Breast epithelium (tissue), 4 donors: Measurements from ENCODE around the gene SEC63. TPM values are rescaled to one million over a fixed set of nuclear protein-coding genes. Genes with fewer than 3 reads are reported as not detected.
"Not testable (repeated sequence)": the region's sequence is repeated elsewhere in the genome, so short reads cannot be mapped to it uniquely, and the experiment has no call there.

Experiments
- DNase-seq, 2 donors: peaks; one replicate each; pipeline ENCODE4 v3.0.0-alpha.2; 2019; ENCODE audit warnings: low spot score in 2 of 2
- H3K27ac ChIP-seq, 2 donors: fragments of 200-600 bp; sonication (generic) in 1 of 2; one replicate each; pipeline ENCODE4 v1.5.1; 2016 to 2019; ENCODE audit warnings: mild to moderate bottlenecking in 1 of 2
- H3K27me3 ChIP-seq, 2 donors: fragments of 200-600 bp; sonication (generic) in 1 of 2; one replicate each; pipeline versions ENCODE4 v1.5.1 to v1.6.0; 2017 to 2019; ENCODE audit warnings: control low read depth in 1 of 2, mild to moderate bottlenecking in 1 of 2
- H3K36me3 ChIP-seq: fragments of 200-600 bp; one replicate; pipeline ENCODE4 v1.5.1; 2019
- H3K4me1 ChIP-seq, 2 donors: fragments of 200-600 bp; sonication (generic); one replicate each; pipeline ENCODE4 v1.5.1; 2016 to 2019; ENCODE audit warnings: control low read depth in 1 of 2
- H3K4me3 ChIP-seq, 3 donors: fragments of 200-600 bp; sonication (generic); 1 replicate in 2 of 3; 2 replicates in 1 of 3; pipeline ENCODE4 v1.5.1; 2016 to 2019; ENCODE audit warnings: mild to moderate bottlenecking in 3 of 3, moderate library complexity in 2 of 3
- H3K9me3 ChIP-seq, 2 donors: fragments of 200-600 bp; sonication (generic) in 1 of 2; one replicate each; pipeline ENCODE4 v1.5.1; 2016 to 2019; ENCODE audit warnings: control low read depth in 1 of 2
- CTCF ChIP-seq, 3 donors: fragments of 450-650 bp; IDR thresholded peaks; one replicate each; pipeline ENCODE4 v1.5.1; 2016 to 2017; ENCODE audit warnings: antibody characterized with exemption in 3 of 3, mild to moderate bottlenecking in 3 of 3, moderate library complexity in 3 of 3
- POLR2A ChIP-seq: fragments of 450-650 bp; IDR thresholded peaks from one replicate; pipeline ENCODE4 v1.6.1; 2016; ENCODE audit warnings: antibody characterized with exemption, mild to moderate bottlenecking, moderate library complexity
- POLR2AphosphoS5 ChIP-seq, 3 donors: sonication (generic); formaldehyde crosslinking; IDR thresholded peaks; one replicate each; pipeline ENCODE4 v1.6.1; 2017; ENCODE audit warnings: antibody characterized with exemption in 3 of 3
- intact Hi-C: fragments of 100-400 bp; cut with DNase I; formaldehyde crosslinking; loops from one replicate; pipeline ENCODE4 v1.15.1; 2023; ENCODE audit warnings: low total_unique reads
- total RNA-seq, 3 donors: library from RNA; depleted of rRNA; stranded (reverse); fragments of >200 nt; gene quantifications; one replicate each; pipeline ENCODE4 v1.1.0, GENCODE V29; 2016

The SEC63 gene
- total RNA-seq, 3 donors from 2014 or later = 48.8 to 60.0 (median 58.7) TPM

GRCh38 chr6:107941199-107941598, 16.8 kb downstream of the SEC63 start:
- no peaks in the 10 kb centered on the region for H3K9me3 ChIP-seq
- no peak overlapping the region for H3K27ac ChIP-seq
- no peak overlapping the region for H3K4me3 ChIP-seq
- DNase-seq = no peak
- no peaks in the 10 kb centered on the region for H3K4me1 ChIP-seq
- H3K27me3 ChIP-seq = no peaks in the 10 kb centered on the region
- H3K36me3 ChIP-seq = no peaks in the 10 kb centered on the region
- intact Hi-C loops = no loop called here
- TF ChIP-seq POLR2A (no peak), POLR2AphosphoS5 (IDR thresholded peaks at IDR 0.05) (no peak), CTCF (IDR thresholded peaks at IDR 0.05) (no peak)

- H3K36me3 ChIP-seq, H3K27ac ChIP-seq, intact Hi-C loops, H3K4me1 ChIP-seq, H3K4me3 ChIP-seq, H3K27me3 ChIP-seq, DNase-seq: not testable (repeated sequence)
- peaks cover 0 to 12% of the 10 kb centered on the region in 2 donors for H3K9me3 ChIP-seq
Observed at GRCh38 chr6:107936910-107937292, 21.1 kb downstream of the SEC63 start.

- DNase-seq = no peak
- peaks cover 0 to 12% of the 10 kb centered on the region in 2 donors for H3K9me3 ChIP-seq
- intact Hi-C loops = no loop called here
- H3K36me3 ChIP-seq = no peaks in the 10 kb centered on the region
- H3K4me3 ChIP-seq = no peak overlapping the region
- TF ChIP-seq POLR2AphosphoS5 (IDR thresholded peaks at IDR 0.05) (no peak), POLR2A (no peak), CTCF (IDR thresholded peaks at IDR 0.05) (no peak)
- no peak overlapping the region for H3K27ac ChIP-seq
- no peaks in the 10 kb centered on the region for H3K27me3 ChIP-seq
- H3K4me1 ChIP-seq = no peaks in the 10 kb centered on the region
Observed at GRCh38 chr6:107936162-107936909, 21.7 kb downstream of the SEC63 start.

GRCh38 chr6:107934229-107934628, 23.8 kb downstream of the SEC63 start:
- not testable (repeated sequence) for H3K4me3 ChIP-seq, H3K4me1 ChIP-seq, H3K36me3 ChIP-seq, DNase-seq, H3K27me3 ChIP-seq, H3K27ac ChIP-seq
- intact Hi-C loops = loop anchor here (5.0 kb wide), 1 partner anchor 382 kb away; no protein-coding TSS in a partner anchor
- H3K9me3 ChIP-seq = peaks cover 0 to 12% of the 10 kb centered on the region in 2 donors

GRCh38 chr6:107932580-107932979, 25.4 kb downstream of the SEC63 start:
- DNase-seq = no peak
- Histone ChIP-seq H3K27me3 (no peaks in the 10 kb centered on the region), H3K9me3 (peaks cover 0 to 12% of the 10 kb centered on the region in 2 donors), H3K4me3 (no peak overlapping the region), H3K4me1 (no peaks in the 10 kb centered on the region), H3K36me3 (no peaks in the 10 kb centered on the region), H3K27ac (no peak overlapping the region)
- TF ChIP-seq CTCF (IDR thresholded peaks at IDR 0.05) (no peak), POLR2A (no peak), POLR2AphosphoS5 (IDR thresholded peaks at IDR 0.05) (no peak)
- intact Hi-C loops = loop anchor here (5.0 kb wide), 1 partner anchor 380 kb away; no protein-coding TSS in a partner anchor

- TF ChIP-seq POLR2A = no peak
- Histone ChIP-seq H3K4me3 (no peak overlapping the region), H3K9me3 (peaks cover 0 to 12% of the 10 kb centered on the region in 2 donors), H3K27me3 (no peaks in the 10 kb centered on the region), H3K36me3 (no peaks in the 10 kb centered on the region), H3K27ac (no peak overlapping the region), H3K4me1 (no peaks in the 10 kb centered on the region)
- no peak for DNase-seq
- intact Hi-C loops = loop anchor here (5.0 kb wide), 1 partner anchor 380 kb away; no protein-coding TSS in a partner anchor
Observed at GRCh38 chr6:107931894-107932293, 26.1 kb downstream of the SEC63 start.
